Muscle of back (tissue), 11 donors: ENCODE data around the gene SLC66A3. TPM values are rescaled to one million over a fixed set of nuclear protein-coding genes. Genes with fewer than 3 reads are reported as not detected.

Experiments
- DNase-seq, 3 donors: peaks; one replicate each; pipeline versions ENCODE4 v3.0.0 to v3.0.0-alpha.2; 2013
- polyA plus RNA-seq, 10 donors: library from polyadenylated mRNA; unstranded; fragments of 120-200 nt; gene quantifications; one replicate each; pipeline ENCODE4 v1.2.1, GENCODE V29; 2013; ENCODE audit not compliant: insufficient read length in 10 of 10

The SLC66A3 gene
- polyA plus RNA-seq, 10 donors, result 9.6 to 16.1 (median 14.8) TPM

DNA sequence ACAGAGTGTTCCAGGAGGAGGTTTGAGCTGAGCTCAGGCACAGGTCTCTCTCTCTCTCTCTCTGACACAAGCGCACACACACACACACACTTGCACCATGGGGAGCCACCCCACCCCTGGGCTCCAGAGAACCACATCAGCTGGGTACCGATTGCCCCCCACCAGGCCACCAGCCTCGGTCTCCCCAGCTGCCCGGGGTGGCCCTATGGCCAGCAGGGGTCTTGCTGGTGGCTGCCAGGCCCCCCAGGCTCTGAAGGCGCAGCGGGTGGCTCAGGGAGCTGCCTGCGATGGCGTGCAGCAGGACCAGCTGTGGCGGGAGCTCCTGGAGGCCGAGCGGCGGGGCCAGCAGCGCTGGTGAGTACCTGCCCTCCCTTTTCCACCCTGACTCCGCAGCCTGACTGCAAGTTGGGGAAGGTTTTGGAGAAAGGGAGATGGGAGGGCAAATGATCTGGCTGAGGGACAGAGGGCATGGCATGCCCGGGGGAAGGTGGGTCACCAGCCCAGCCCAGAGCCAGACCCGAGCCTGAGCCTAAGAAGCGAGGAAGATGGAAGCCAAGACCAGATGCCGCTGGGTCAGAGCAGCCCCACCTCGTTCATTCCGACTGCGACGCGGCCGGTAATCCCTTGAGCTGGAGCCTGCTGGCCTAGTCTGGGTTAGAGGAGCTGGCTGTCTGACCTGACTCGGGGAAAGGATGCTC, 21.9 kb upstream of the SLC66A3 start:
- DNase-seq, result peak in 2 of 3 donors; percentile 27 to 66

DNA sequence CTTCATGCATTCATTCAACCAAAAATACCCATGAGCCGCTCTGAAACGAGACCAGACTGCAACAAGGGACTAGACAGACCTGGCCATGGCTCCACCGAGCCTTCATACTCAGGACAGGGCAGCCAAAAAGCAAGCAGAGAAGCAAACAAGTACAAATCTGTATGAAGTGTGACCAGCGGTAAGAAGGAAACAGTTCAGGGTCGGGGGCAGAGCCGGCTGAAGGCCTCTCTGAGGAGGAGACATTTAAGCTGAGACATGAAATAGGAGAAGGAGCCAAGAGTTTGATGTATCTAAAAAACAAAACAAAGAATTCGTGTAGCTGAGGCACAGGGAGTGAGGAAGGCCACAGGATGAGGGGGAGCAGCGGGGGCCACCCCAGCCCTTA, 21.3 kb upstream of the SLC66A3 start:
- no peak for DNase-seq

DNA sequence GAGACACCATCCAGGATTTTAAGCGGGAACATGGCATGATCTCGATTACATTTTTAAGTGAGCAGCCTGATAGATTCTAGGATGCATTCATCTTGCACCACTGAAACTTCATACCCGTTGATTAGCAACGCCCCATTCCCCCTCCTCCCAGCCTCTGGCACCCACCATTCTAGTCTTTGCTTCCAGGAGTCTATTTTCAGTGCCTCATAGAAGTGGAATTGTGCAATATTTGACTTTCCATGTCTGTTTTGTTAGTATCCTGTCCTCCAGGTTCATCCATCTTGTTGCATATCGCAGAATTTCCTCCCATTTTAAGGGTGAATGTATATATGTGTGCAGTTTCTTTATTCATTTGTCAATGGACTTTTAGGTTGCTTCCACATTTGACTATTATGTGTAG, 20.9 kb upstream of the SLC66A3 start:
- no peak for DNase-seq

DNA sequence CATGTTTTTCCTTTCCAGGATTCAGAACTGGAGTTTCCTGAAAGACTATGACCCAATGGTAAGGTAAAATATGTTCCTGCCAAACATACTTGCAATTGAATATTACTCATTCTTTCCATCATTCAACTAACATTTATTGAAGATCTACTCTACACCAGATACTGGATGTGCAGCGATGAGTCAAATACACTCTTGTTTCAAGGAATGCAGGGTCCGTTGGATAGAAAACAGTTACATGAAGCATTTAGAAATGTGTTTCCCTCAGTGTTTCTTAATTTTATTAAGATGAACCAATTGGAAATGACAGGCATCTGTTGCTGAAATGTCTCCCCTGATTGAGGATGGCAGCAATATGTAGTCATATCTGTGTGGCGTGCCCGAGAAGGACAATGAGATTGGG, 14.8 kb upstream of the SLC66A3 start:
- no peak for DNase-seq

DNA sequence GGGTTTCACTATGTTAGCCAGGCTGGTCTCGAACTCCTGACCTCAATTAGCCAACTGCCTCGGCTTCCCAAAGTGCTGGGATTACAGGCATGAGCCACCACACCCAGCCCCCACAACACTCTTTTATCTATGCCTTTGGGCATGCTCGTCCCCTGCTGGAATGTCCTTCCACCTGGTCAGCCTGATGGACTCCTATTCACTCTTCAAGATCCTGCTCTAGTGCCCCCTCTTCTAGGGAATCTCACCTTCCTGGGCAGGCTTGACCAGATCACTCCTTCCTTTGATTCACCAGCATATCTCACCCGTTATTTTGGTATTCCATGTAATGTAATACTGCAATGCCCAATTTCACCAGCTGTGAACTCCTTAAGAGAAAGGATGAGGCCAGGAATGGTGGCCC, 13.9 kb upstream of the SLC66A3 start:
- no peak for DNase-seq

DNA sequence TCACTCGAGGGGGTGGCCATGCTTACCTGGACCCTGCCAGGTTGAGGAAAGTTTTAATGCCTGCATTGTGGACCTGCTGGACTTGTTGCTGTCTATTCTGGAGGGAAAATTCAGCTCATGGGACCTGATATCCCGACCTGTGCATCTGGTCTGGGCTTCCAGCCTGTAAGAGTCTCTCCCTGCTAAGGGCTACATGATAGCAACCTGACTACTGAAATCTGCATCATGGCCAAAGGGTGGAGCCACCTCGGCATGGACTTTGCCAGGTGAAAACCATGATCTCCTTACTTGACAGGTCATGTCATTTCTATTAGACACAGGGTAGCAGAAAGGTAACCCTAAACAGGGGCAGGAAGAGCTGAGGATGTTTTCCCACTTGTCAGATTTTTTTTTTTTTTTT, 12.9 kb upstream of the SLC66A3 start:
- DNase-seq, result no peak

DNA sequence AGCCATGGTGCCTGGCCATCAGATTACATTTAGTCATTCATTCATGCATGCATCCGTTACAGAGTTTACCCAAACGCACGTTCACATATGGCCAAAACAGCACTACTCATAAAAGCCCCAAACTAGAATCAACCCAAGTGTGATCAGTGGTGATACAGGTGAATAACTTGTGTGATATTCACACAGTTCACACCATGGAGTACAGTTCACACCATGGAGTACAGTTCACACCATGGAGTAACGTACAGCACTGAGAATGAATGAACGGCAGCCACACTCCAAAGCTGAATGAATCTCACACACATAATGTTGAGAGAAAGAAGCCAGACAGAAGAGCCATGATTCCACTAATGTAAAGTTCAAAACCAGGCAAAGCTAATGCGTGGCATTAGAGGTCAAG, 12.3 kb upstream of the SLC66A3 start:
- DNase-seq, result no peak

DNA sequence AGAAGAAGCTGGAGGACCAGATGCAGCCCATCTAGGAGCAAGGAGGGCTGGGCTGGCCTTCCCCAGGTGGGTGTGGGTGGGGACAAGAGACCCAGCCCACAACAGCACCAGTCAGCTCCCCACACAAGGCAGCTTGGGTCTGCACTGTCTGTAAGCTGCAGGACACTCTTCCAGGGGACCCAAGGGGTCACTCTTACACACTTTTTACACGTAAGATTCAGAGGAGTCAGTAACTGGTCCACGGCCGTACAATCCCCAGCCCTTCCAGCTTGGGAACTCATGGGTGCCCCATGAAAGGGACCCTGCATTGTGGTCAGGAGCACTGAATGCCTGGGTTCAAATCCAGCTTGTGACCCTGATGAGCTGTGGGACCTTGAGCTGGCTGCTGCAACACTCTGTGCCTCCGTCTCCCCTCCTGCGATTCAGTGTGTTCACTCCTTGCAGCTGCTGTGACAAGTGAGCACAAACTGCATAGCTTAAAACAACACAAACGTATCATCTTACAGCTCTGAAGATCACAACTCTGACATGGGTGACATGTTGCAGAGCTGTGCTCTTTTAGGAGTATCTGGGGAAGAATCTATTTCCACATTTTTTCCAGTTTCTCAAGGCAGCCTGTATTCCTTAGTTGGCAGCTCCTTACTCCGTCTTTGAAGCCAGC, 11.1 kb upstream of the SLC66A3 start:
- no peak for DNase-seq

DNA sequence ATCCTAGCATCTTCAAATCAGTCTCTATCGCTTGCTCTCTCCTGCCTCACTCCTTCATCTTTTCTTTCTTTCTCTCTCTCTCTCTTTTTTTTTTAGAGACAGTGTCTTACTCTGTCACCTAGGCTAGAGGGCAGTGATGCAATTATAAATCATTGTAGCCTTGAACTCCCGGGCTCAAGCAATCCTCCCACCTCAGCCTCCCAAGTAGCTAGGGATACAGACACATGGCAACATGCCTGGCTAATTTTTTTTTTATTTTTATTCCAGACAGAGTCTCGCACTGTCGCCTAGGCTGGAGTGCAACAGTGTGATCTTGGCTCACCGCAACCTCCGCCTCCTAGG, 10.6 kb upstream of the SLC66A3 start:
- DNase-seq, result no peak

DNA sequence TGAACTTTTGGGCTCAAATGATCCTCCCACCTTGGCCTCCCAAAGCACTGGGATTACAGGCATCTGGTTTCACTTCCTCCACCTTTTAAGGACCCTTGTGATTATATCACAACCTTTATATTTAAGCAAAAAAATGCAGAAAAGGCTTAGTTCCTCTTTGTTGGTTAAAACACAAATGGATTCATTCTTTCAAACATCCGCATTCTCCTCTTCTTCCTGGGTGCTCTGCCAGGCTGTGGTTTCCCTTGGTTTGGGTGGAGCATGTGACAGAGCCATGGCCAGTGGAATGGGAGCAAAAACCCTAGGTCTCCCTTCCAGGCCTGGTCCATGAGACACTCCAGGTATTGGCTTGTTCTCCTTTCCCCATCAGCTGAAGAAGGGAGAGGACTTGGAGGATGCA, 9.9 kb upstream of the SLC66A3 start:
- no peak for DNase-seq

DNA sequence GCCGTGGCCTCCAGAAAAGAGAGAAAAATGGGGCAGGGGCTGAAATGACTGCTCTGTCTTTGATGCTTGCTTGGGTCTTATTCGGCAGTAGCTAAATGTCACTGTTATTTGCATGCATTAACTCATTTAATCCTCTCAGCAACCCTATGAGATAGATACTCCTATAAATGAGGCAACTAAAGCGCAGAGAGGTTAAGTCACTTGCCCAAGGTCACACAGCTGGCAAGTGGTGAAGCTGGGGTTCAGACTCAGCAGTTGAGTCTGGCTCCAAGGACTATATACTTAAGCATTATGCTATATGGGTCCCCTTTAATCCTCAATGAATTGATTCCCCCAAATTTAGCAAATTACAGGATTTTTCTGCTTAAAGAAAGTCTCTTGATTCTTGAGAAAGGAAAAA, 9.2 kb upstream of the SLC66A3 start:
- DNase-seq, result no peak

DNA sequence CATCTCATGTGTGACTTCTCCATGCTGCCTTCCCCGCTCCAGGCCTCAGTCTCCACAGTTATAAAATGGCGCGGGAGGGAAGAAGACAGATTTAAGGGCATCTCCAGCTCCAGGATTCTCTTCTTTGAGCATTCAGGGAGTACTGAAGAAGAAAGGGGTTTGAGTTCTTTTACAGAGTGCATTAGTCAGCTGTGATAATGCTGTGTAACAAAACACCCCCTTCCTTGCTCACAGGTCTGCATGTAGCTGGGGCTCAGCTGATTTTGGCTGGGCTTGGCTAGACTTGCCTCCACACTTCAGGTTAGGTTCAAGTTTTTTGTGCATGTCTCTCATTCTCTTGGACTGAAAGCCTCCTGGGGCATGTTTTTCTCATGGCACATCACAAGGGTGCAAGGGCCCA, 8.0 kb upstream of the SLC66A3 start:
- no peak for DNase-seq

DNA sequence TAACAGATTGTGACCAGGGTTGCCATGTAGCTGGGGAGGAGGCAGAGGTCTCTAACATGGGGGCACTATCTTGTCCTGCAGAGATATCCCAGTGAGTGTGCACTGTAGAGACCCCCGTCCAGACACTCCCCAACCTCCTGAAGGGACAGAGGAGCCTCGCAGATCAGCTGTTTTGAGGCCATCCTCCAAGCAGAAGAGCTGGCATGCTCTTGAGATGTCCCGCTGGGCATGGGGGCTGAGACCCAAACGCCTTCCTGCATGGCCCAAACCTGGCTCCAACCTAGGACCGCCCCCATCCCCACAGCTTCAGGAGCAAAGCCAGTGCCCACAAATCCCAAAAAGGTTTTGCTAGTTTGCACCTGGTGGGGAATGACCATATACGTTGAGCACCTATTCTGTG, 2.7 kb upstream of the SLC66A3 start:
- no peak for DNase-seq

DNA sequence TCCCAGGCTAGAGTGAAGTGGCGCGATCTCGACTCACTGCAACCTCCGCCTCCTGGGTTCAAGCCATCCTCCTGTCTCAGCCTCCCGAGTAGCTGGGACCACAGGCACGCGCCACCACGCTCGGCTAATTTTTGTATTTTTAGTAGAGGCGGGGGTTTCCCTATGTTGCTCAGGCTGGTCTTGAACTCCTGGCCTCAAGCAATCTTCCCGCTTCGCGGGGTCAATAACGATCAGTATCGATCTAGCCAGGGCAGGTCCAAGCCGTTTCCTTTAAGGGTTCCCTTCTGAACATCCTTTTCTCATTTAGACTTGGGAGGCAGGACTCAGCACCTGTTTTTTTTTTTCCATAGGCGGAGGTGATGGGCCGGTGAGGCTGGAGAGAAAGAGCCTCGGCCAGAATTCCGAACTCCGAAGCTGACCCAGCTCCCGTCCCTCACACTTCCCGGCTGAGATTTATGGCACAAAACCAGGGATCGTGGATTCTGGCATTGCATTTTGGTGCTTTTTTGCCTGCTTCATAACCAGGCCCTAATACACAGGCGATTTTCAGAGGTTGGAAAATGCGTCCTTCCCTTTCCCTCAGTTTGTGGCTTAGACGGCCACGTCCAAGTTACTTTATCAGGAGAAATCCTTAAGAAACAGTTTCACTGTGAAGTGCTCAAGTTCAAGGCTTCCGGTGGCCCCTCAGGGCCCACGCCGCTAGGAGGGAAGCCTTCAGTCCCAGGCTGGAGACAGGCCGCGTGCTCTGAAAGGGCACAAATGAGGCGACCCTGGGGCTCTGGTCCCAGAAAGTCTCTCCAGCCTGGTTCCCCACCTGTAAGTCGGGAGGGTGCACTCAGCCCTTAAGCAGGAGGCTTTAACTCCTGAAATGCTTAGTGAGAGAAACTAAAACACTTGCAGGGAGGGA, 998 bp upstream of the SLC66A3 start:
- DNase-seq, result no peak

DNA sequence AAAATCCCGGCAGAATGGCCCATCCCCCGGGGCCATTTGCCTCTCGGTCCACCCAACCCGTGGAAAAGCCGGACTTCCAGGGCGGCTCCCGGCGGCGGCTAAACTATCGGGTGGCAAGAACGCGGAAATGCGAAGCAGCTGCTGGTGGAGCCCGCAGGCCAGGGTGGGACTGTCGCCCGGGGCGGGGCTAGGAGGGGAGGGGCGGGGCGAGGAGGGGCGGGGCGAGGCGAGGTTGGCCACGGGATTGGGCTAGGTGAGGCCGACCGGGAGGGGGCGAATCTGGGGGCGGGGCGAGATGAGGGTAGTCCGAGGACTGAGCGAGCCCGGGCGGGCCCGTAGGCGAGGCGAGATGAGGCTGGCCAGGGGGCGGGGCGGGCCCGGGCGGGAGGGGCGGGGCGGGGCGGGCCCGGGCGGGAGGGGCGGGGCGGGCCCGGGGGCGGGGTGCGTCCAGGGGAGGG, 315 bp upstream of the SLC66A3 start:
- peak; percentile 94 to 95 (median 94) for DNase-seq

DNA sequence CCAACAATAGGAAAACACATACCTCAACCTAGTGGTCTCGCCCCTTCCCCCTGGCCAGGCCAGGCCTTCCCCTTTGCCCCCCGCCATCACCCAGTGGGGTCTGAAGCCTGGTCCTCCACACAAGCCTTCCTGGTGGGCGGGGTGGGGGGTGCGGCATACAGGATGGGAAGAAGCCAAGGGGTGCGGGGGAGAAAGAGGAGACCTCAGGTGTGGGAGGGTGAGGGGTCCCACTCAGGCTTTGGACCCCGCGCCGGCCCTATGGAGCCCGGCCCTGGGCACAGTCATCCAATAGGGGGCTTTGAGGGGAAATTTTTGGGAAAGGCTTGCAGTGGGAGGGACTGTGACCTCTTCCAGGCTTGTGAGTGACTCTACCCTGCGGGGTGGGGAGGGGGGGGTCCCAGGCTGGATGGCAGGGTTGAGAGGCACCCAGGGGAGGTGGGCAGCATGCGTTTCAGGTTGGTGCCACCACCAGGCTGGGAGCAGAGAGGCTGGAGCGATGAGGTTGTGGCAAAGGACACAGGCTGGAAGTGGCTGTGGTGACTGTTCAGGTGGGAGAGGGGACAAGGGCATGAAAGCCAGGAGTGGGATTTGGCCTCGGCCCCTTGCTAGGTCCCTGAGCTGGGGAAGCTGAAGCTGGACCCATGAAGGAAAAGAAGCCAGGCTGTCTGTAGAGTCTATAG, 1.3 kb downstream of the SLC66A3 start:
- DNase-seq, result no peak

DNA sequence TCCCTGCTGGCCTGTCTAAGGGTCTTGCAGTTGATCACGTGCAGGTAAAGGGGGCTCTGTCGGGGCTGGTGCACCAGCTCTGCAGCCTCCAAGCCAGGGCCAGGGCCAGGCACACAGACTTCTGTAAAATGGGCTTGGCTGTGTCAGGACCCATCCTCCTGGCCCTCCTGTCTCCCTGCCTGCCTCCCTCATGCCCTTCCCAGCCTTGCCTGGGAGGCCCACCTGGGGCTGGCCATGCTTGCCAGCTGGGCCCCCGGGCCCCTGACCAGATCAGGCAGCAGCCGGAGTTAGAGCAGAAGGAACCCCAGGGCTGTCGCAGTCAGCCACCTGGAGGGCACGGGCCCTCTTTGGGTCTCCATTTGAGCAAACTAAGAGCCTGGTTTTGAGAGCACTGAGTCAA, 2.0 kb downstream of the SLC66A3 start:
- no peak for DNase-seq

DNA sequence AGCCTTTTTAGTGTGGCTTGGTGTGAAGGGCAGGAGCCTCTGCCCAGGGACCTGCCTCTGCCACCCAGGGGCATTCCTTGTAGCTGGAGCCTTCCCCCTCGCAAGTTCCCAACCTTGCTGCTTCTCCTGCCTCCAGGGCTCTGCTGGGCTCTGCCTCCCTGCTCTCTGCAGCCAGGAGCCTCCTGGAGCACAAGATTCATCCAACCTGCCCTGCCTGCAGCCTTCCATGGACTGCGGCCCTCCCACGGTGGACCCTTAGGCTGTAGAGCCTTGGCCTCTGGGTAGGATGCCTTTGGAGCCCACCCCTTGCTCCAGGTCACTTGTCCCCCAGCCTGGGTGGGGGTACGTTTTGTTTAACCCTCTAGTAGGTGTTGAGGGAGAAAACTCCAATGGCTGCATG, 2.5 kb downstream of the SLC66A3 start:
- DNase-seq, result no peak

DNA sequence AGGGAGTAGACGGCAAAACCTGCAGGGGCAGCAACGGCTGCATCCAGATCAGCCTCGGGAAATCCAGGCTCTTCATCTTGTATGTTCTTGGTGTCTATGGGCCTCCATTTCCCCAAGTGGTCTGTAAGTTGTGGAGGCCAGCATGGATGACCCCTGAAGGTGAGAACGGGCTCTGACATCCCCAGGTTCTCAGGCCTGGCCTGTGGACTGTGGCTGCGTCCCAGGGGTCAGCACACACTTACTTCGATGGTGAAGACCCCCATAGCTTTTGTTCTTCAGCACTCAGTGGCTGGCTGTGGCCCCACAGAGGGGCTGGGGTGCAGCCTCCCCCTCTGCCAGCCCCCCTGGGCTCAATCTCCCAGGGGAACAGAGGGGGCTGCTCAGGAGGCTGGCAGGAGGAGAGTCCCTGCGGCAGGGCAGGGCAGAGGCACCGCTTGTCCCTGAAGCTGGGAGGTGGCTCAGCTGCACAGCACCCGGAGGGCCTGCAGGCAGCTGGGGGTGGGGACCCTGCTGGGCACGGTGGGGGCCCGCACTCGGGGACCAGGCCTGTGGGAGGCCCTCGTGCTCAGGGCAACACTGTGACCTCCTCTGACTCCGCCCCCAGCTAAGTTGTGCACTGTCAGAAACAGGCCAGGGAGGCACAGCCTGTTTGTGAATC, 3.8 kb downstream of the SLC66A3 start:
- no peak for DNase-seq

DNA sequence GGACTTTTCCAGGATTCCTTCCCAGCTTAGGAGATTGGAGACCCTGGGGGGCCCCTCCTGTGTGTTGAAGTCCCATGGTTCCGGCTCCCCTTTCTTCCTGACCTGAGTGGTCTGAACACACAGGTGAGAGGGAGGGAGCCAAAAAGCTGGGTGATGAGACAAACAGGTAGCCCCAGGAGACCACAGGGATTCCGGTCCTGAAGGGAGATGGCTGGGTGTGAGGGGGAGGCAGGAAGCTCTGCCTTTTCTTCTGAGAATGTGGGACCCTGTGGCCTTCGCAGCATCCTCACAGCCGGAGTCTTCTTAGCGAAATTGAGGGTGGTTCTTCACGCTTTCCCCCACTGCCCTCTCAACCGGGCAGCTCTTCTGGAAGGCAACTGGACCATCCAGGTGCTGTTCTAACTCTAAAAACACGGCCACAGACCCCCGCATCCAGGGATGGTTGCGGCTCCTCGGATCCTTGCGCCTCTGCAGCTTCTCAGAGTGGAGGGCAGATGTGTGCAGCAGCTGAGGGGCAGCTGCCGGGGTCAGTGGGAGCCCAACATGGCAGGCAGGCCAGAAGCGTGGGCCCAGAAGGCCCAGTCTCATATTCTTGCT, 4.4 kb downstream of the SLC66A3 start:
- DNase-seq, result no peak

DNA sequence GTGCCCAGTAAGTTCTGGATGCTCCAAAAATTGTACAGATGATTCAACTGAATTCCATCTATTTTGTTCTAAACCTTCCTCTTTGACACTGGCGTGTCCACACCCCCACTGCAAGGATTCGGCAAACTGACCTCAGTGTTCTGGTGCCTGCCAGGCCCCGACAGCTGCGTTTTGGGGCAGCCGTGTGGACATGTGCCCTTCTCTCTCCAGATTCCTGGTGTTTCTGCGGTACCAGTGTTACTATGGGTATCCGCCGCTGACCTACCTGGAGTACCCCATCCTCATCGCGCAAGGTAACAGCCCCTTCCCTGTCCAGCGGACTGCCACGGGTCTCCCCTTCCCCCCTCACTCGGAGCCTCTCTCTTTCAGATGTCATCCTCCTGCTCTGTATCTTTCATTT, 5.0 kb downstream of the SLC66A3 start:
- DNase-seq, result no peak
